ENCODE results near the gene TMEM175. TPM values are rescaled to one million over a fixed set of nuclear protein-coding genes. Genes with fewer than 3 reads are reported as not detected.

The TMEM175 gene
- total RNA-seq, 1 donor from 2014 or later, result 56.5 TPM

DNA sequence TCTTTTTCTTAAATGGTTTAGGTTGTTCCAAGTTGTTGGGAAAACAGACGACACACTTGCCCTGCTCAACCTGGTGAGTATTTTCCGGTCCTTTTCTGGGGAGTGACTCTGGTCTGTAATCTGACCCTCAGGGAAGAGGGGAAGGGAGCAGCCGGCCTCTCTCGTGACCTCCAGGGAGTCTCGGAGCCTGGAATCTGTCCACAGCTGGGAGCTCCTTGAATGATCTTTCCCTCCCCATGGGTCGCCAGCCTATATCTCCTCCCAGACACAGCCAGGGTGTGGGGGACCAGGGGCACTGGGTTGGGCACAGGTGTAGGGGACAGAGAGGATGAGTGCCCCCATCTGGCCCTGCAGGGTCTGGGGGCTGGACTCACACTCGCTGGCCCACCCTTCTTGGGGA, 18.9 kb downstream of the TMEM175 start:
- peaks cover 0 to 13% of the 10 kb centered on the region in 2 donors for H3K36me3 ChIP-seq
- no peaks in the 10 kb centered on the region for H3K27me3 ChIP-seq
- intact Hi-C loops (cut with DNase I), result no loop called here
- TF ChIP-seq, protein P1, sequence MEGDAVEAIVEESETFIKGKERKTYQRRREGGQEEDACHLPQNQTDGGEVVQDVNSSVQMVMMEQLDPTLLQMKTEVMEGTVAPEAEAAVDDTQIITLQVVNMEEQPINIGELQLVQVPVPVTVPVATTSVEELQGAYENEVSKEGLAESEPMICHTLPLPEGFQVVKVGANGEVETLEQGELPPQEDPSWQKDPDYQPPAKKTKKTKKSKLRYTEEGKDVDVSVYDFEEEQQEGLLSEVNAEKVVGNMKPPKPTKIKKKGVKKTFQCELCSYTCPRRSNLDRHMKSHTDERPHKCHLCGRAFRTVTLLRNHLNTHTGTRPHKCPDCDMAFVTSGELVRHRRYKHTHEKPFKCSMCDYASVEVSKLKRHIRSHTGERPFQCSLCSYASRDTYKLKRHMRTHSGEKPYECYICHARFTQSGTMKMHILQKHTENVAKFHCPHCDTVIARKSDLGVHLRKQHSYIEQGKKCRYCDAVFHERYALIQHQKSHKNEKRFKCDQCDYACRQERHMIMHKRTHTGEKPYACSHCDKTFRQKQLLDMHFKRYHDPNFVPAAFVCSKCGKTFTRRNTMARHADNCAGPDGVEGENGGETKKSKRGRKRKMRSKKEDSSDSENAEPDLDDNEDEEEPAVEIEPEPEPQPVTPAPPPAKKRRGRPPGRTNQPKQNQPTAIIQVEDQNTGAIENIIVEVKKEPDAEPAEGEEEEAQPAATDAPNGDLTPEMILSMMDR (IDR thresholded peaks at IDR 0.05), result no peak
- TF ChIP-seq POLR2AphosphoS5 (IDR thresholded peaks at IDR 0.05; ENCODE audit: insufficient read depth in 1 of 2, low read depth in 1 of 2) (no peak), POLR2A (IDR thresholded peaks at IDR 0.05) (no peak)
- DNase-seq (ENCODE audit: extremely low spot score in 2 of 2), result no peak
- no peak overlapping the region for H3K4me3 ChIP-seq
- H3K4me1 ChIP-seq, result no peaks in the 10 kb centered on the region
- H3K27ac ChIP-seq, result no peak overlapping the region
- no peaks in the 10 kb centered on the region for H3K9me3 ChIP-seq

- peaks cover 0 to 13% of the 10 kb centered on the region in 2 donors for H3K36me3 ChIP-seq
- H3K4me3 ChIP-seq, result no peak overlapping the region
- intact Hi-C loops (cut with DNase I), result no loop called here
- DNase-seq (ENCODE audit: extremely low spot score in 2 of 2), result no peak
- TF ChIP-seq POLR2A (IDR thresholded peaks at IDR 0.05) (no peak), POLR2AphosphoS5 (IDR thresholded peaks at IDR 0.05; ENCODE audit: insufficient read depth in 1 of 2, low read depth in 1 of 2) (no peak)
- TF ChIP-seq, protein P1 (IDR thresholded peaks at IDR 0.05), result no peak
- no peaks in the 10 kb centered on the region for H3K27me3 ChIP-seq
- no peak overlapping the region for H3K27ac ChIP-seq
- no peaks in the 10 kb centered on the region for H3K9me3 ChIP-seq
- no peaks in the 10 kb centered on the region for H3K4me1 ChIP-seq
These were observed 19.6 kb downstream of the TMEM175 start for GRCh38 chr4:951594-952468.

- Histone ChIP-seq H3K9me3 (no peaks in the 10 kb centered on the region), H3K27me3 (no peaks in the 10 kb centered on the region), H3K27ac (no peak overlapping the region), H3K4me1 (no peaks in the 10 kb centered on the region), H3K36me3 (peaks cover 0 to 20% of the 10 kb centered on the region in 2 donors), H3K4me3 (no peak overlapping the region)
- intact Hi-C loops (cut with DNase I), result no loop called here
- TF ChIP-seq POLR2A (IDR thresholded peaks at IDR 0.05) (no peak), POLR2AphosphoS5 (IDR thresholded peaks at IDR 0.05; ENCODE audit: insufficient read depth in 1 of 2, low read depth in 1 of 2) (no peak)
- TF ChIP-seq, protein P1 (IDR thresholded peaks at IDR 0.05), result no peak
- no peak for DNase-seq (ENCODE audit: extremely low spot score in 2 of 2)
These were observed 20.8 kb downstream of the TMEM175 start for GRCh38 chr4:952881-953573.

- no peak for DNase-seq (ENCODE audit: extremely low spot score in 2 of 2)
- Histone ChIP-seq H3K36me3 (peaks cover 0 to 23% of the 10 kb centered on the region in 2 donors), H3K4me1 (no peaks in the 10 kb centered on the region), H3K4me3 (no peak overlapping the region), H3K27me3 (no peaks in the 10 kb centered on the region), H3K27ac (no peak overlapping the region), H3K9me3 (no peaks in the 10 kb centered on the region)
- TF ChIP-seq POLR2A (IDR thresholded peaks at IDR 0.05) (no peak), POLR2AphosphoS5 (IDR thresholded peaks at IDR 0.05; ENCODE audit: insufficient read depth in 1 of 2, low read depth in 1 of 2) (no peak)
- TF ChIP-seq, protein P1 (IDR thresholded peaks at IDR 0.05), result no peak
- intact Hi-C loops (cut with DNase I), result no loop called here
These were observed 21.3 kb downstream of the TMEM175 start for GRCh38 chr4:953574-953915.

Data from vagina (tissue), 2 donors.